ENCODE results near the gene FAM114A2. TPM values are rescaled to one million over a fixed set of nuclear protein-coding genes. Genes with fewer than 3 reads are reported as not detected.

FAM114A2 gene
- total RNA-seq, 1 experiment from 2014 or later = 12.8 TPM

DNA sequence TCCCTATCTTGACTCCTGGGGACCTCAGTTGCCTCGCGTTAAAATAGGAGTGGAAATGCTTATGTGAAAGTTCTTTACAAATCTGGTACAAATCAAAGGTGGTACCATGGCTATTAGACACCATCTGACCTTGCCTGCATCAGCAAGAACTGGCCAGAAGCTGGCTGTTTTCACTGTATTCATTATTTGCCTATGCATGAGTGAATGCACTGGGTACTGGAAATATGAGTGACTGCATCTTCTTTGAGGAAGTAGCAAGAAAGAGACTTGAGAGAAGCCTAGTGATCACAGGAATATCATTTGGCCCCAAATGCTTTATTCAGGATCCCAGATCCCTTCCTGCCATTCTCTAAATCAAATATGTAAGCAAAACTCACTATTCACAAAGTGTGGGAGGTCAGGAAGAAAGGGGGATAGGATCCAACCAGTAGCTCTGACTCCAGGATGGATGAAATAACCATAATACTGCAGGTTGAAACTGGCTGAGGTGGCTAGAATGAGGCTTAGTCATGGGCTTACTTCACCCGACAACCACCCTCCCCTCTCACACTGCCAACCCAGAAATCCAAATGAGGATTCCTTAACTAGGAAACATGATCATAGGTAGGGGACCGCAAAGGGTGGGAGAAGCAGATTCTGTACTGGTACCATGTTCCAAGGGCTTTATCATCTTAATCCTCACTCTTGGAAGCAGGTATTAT lies 56.7 kb downstream of the FAM114A2 start:
- Mint-ChIP-seq H3K4me3 (no peak overlapping the region), H3K27ac (no peak overlapping the region), H3K27me3 (ENCODE audit: low read depth) (peaks cover 4% of the 10 kb centered on the region; the same call in 1 of the 2 replicates), H3K36me3 (ENCODE audit: insufficient read depth in 1 of 3, low read depth in 3 of 3) (no peaks in the 10 kb centered on the region), H3K9me3 (no peaks in the 10 kb centered on the region), H3K4me1 (no peaks in the 10 kb centered on the region)
- no peak overlapping the region for H3K18ac ChIP-seq (ENCODE audit: insufficient read length, low read depth, low read length)
- no peak overlapping the region for H2BK15ac ChIP-seq (ENCODE audit: low read depth, low read length)
- WGBS (ENCODE audit: extremely low coverage, insufficient read length, low lambda C conversion rate) = no CpG with 5 or more reads among the region's 4 CpGs
- H3K9me3 ChIP-seq (ENCODE audit: control insufficient read depth, low read depth, low read length) = no peaks in the 10 kb centered on the region
- no peak overlapping the region for H2BK12ac ChIP-seq (ENCODE audit: insufficient read length, low read depth, low read length)
- no peak overlapping the region for H4K5ac ChIP-seq (ENCODE audit: insufficient read length, low read depth, low read length)
- no peaks in the 10 kb centered on the region for H3K79me1 ChIP-seq (ENCODE audit: insufficient read depth, low read depth, low read length, poor library complexity, severe bottlenecking)
- H3K9ac ChIP-seq (ENCODE audit: extremely low read depth, insufficient read length, low read length) = no peak overlapping the region
- no peak overlapping the region for H3K27ac ChIP-seq (ENCODE audit: insufficient read length, low read depth, low read length)
- H2BK5ac ChIP-seq (ENCODE audit: insufficient read length, low read length) = no peak overlapping the region
- no peak overlapping the region for H2AK5ac ChIP-seq (ENCODE audit: insufficient read length, low read length)
- H2BK120ac ChIP-seq (ENCODE audit: low read depth, low read length, poor library complexity, severe bottlenecking) = no peak overlapping the region
- H3K14ac ChIP-seq (ENCODE audit: insufficient read depth, low read length) = no peak overlapping the region
- no peak overlapping the region for H3K4ac ChIP-seq (ENCODE audit: low read depth, low read length)
- no peaks in the 10 kb centered on the region for H3K27me3 ChIP-seq (ENCODE audit: insufficient read depth, low read length)
- no peaks in the 10 kb centered on the region for H3K4me1 ChIP-seq (ENCODE audit: insufficient read depth, low read length)
- H2BK20ac ChIP-seq (ENCODE audit: low read depth, low read length, poor library complexity, severe bottlenecking) = no peak overlapping the region
- TF ChIP-seq, protein P1, sequence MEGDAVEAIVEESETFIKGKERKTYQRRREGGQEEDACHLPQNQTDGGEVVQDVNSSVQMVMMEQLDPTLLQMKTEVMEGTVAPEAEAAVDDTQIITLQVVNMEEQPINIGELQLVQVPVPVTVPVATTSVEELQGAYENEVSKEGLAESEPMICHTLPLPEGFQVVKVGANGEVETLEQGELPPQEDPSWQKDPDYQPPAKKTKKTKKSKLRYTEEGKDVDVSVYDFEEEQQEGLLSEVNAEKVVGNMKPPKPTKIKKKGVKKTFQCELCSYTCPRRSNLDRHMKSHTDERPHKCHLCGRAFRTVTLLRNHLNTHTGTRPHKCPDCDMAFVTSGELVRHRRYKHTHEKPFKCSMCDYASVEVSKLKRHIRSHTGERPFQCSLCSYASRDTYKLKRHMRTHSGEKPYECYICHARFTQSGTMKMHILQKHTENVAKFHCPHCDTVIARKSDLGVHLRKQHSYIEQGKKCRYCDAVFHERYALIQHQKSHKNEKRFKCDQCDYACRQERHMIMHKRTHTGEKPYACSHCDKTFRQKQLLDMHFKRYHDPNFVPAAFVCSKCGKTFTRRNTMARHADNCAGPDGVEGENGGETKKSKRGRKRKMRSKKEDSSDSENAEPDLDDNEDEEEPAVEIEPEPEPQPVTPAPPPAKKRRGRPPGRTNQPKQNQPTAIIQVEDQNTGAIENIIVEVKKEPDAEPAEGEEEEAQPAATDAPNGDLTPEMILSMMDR (conservative IDR thresholded peaks at IDR 0.05) = no peak
- no peak overlapping the region for H3K56ac ChIP-seq (ENCODE audit: insufficient read length, low read depth, low read length)
- H3K4me2 ChIP-seq (ENCODE audit: insufficient read depth, insufficient read length, low read length) = no peak overlapping the region
- no peaks in the 10 kb centered on the region for H4K20me1 ChIP-seq (ENCODE audit: control insufficient read depth, insufficient read depth, insufficient read length)
- no peak for DNase-seq
- no peak overlapping the region for H3T11ph ChIP-seq (ENCODE audit: low read length)
- H3K23me2 ChIP-seq (ENCODE audit: insufficient read length, low read depth, low read length, poor library complexity, severe bottlenecking) = no peaks in the 10 kb centered on the region
- H2AFZ ChIP-seq (ENCODE audit: low read length) = no peak overlapping the region
- no peak overlapping the region for H3K23ac ChIP-seq (ENCODE audit: insufficient read length, low read depth, low read length)
- no peaks in the 10 kb centered on the region for H3K79me2 ChIP-seq (ENCODE audit: insufficient read depth, low read length)
- no peak overlapping the region for H4K91ac ChIP-seq (ENCODE audit: insufficient read length, low read depth, low read length)
- no peak overlapping the region for H4K8ac ChIP-seq (replicated peaks; ENCODE audit: insufficient read length, low read depth, low read length)

Data from H9 (cell line).